CD4-positive, alpha-beta T cell treated with Interleukin-6 for 4 hours (primary cell): ENCODE results near the gene ANGPT4.

Experiments
- DNase-seq: peaks from one replicate; pipeline ENCODE4 v3.0.0-alpha.2; 2020; ENCODE audit warnings: mixed read lengths

Gene ANGPT4

DNA sequence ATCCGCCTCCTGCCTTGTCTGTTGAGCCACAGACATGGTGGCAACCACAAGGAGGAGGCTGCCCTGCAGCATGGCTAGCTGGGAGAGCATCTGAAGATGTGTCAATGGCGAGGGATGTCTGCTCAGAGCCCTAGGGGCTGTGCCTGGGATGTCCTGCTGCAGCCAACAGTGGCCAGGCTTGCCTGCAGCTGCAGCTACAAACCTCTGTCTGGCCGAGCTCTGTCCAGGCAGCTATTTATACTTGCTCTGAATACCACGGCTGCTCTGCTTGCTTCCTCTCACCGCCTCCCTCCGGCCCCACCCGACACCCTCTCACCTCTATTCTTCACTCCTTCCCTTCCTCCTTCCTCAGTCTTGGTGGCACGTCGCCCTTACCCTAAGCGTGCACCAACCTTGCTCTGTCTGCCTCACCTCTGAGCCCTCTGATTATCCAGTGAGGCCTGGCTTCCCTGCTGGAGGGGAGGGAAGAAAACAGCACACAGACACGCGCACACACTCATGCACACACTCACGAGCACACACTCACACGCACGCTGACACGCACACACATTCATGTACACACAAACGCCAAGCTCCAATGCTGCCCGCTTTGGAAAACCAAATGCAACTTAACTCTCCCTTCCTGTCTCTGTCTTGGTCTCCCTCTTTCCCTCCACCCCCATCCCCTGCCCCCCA is at the start of gene ANGPT4:
TSS of gene ANGPT4 (minus strand) at position 210 of the 675 bp plus-strand sequence. CDS start at position 90, 120 bp downstream.
- DNase-seq = no peak

DNA sequence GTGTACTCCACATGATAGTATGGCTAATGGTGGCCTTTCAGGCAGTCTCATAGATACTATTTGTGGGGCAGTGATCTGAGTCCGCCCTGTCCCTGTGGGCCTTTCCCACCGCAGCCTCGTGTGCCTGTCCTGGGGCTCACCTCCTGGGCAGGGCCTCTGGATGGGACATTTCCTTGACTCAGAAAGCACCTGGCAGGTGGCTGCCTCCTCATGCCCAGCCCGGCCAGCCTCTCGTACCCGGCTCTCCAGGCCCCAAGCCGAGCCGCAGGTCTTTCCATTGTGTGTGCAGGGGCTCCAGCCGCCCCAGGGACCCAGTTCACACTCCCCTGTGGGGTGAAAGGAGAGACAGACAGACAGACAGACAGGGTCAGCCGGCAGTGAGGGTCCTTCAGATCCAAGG is 47.7 kb upstream of the ANGPT4 start:
- DNase-seq = no peak

GRCh38 chr20:962683-963082 is 46.5 kb upstream of the ANGPT4 start:
- no peak for DNase-seq

GRCh38 chr20:962223-962622 is 46.1 kb upstream of the ANGPT4 start:
- no peak for DNase-seq

DNA sequence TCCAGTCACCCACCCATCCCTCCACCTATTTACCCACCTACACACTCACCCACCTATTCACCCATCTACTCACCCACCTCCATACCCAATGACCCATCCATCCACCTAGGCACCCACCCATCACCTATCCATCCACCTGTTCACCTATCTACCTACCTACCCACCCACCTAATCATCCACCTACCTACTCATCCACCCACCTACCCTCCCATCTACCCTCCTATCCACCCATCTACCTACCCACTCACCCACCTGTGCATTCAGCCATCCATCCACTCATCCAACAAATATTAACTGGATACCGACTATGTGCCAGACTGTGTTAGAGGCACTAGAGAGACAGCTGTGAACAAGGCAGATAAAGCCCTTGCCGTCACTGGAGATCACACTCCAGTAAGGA is 45.6 kb upstream of the ANGPT4 start:
- no peak for DNase-seq

- DNase-seq = no peak
Observed at GRCh38 chr20:959996-960615, 44.0 kb upstream of the ANGPT4 start.

DNA sequence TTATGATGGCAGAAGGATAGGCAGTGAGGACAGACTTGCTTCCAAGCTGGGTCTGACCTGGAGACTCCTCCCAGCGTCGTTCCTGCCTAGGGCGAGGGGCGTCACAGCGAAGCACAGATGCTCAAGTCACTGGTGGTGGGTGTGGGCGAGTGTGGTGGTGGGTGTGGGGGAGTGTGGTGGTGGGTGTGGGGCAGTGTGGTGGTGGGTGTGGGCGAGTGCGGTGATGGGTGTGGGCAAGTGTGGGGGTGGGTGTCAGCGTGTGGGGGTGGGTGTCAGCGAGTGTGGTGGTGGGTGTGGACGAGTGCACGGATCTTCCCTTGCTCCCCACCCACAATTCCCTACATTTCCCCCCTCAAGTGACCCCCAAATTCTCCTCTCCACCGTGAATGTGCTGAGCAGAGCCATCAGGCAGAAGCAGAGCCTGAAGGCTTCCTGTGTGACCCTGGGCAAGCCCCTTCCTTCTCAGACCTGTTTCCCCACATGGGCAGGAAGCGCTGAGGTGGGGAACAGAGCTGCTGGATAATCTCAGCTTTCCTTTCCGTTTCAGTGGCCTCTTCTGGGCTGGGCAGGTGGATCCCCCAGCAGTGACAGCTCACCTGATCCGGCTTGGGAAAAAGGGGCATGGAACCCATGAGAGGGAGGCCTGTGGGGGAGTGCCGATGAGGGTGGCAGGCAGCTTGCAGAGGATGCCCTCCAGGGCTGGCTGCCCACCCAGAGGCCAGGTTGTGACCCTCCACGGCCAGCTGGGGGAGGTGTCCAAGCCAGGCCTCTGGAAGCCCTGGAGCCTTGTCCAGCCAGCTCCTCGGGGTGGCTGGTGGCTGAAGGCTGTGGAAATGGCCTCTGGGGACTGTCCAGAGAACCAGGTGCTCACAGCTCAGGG is 43.0 kb upstream of the ANGPT4 start:
- DNase-seq = no peak

- no peak for DNase-seq
Observed at GRCh38 chr20:957544-957943, 41.4 kb upstream of the ANGPT4 start.

- peak; percentile 77 for DNase-seq
Observed at GRCh38 chr20:956330-956951, 40.3 kb upstream of the ANGPT4 start.

DNA sequence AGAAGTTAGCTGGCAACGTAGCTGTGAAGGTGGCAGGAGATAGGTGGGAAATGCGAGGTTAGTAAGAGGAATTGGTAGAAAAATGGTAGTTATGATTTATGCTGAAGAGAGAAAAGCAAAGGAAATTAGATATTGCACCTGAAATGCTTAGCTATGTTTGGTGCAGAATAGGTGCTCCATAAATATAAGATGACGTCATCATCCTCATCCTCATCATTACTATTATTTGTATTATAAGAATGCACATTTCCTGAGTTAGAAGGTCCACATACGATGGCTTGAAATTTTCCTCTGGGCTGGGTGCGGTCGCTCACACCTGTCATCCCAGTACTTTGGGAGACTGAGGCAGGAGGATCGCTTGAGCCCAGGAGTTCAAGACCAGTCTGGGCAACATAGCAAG is 39.5 kb upstream of the ANGPT4 start:
- DNase-seq = no peak

GRCh38 chr20:955111-955510 is 39.0 kb upstream of the ANGPT4 start:
- no peak for DNase-seq

DNA sequence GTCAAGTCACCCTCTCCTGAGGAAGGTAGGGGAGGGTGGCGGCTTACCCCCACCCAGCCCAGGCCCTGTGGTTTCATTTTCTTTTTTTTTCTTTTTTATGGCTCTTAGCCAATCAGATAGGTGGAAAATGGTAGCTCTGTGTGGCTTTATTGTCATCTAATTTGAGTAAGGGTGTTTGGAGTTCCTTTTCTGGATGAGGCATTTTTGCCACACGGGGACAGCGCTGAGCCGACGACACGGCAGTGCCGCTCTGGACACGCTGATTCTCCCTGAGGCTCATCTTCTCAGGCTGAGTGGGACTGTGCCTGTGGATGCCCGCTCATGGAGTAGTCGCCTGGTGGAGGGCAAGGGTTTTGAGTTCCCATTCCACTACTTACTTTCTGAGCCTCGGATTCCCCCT is 37.6 kb upstream of the ANGPT4 start:
- DNase-seq = no peak

DNA sequence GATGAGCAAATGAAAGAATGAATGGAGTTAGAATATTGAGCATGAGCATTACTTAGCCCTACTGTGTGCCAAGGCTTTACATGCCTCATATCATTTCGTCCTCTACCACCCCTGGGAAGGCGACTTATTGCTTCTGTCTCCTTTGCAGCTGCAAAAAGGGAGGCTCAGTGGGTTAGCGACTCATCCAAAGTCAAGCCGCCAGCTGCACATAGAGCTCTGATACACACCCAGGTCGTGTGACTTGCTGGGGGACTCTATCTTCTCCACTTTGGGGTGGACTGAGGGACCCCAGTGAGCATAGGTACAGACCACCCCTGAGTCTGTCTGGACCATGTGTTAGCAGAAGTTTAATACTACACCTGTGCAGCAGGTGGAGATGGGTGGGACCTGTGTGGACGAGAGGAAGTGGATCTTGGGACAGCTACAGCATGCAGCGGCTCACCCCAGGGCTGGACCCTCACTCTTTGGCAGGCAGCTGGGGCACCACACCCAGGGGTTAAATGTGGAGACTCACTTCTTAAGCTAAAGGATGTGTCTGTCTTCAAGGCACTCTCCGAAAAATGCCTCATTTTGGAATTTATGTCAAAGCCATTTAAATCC is 36.2 kb upstream of the ANGPT4 start:
- no peak for DNase-seq

DNA sequence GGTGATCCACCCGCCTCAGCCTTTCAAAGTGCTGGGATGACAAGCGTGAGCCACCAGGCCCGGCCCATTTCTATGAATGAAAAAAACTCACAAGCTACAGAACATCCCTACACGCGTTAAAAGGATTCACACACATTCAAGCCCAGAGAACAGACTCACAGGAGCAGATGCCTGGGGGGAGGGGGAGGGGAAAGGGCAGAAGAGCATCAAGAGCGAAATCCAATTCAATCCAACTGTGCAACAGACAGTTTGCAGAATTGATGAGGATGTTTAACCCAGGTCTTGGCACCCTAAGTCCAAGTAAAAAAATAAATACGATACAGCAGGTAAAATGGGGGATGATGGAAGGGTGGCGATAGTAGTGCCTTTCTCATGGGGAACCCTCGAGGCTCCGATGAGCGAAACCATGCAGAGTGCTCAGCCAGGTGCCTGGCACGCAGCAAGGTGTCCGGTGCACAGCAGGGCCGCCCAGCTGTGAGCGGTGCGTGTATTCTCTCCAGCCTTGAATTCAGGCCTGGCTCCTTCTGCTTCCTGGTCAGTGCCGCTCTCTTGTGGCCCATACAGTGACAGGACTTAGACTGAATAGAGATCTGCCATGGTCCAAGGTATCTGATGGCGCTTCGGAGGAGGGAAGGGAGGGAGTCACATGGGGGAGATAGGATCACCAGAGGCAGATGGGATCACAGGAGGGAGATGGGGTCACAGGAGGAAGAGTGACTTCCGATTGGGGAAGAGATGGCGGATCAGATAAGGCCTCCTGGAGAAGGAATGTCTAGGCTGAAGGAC is 35.4 kb upstream of the ANGPT4 start:
- no peak for DNase-seq

DNA sequence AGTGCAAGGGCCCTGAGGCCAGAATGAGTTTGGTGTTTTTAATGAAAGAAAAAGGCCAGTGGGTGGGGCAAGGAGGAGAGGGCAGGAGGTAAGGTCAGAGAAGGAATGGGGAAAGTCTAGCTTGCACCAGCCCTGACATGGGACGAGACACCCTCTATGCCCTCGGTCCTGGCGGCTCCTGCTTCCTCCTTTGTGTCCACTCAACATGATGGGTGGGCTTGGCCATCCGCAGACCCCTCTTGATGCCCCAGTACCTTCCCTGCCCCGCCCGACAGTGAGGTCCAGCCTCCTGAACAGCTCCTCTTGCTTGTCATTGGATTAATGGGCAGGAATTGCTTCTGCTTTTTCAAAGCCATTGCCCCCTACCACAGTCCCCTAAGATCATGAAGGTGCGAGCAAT is 33.6 kb upstream of the ANGPT4 start:
- no peak for DNase-seq

- DNase-seq = no peak
Observed at GRCh38 chr20:946826-947225, 30.7 kb upstream of the ANGPT4 start.

DNA sequence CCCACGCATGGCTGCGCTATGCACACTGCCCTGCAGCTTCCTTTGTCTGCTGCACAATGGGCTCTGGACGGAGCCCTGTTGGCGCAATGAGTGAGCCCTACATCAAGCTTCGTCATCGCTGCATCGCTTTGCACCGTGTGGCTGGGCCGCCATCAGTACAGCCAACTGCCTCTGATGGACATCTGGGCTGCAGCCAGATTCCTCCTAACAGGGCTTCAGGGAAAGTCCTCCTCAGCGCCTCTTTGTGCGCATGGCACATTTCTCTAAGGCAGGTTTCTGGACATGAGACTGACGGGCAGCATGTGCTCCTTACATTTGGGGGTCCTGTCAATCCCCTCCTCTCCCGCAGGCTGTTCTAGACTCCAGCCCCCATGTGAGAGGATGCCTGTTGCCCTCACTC is 29.7 kb upstream of the ANGPT4 start:
- DNase-seq = no peak

- no peak for DNase-seq
Observed at GRCh38 chr20:944774-945410, 28.8 kb upstream of the ANGPT4 start.

GRCh38 chr20:944148-944547 is 28.0 kb upstream of the ANGPT4 start:
- no peak for DNase-seq

DNA sequence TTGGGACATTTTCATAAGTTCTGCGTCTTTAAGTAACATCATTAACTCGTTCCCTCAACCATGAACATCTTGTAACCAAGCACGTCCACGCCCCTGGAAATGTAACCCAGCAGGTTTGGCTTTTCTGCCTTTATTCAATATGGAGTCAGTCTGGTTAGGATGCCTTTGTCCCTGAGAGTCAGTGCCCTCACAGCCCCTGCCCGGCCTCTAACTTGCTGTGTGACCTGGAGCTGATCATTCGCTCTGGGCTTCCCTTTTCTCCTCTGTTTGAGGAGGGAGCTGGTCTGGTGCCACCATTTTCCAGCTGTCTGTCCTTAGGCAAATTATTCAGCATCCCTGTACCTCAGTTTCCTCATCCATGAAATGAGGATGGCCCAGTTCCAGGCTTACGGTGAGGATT is 26.5 kb upstream of the ANGPT4 start:
- DNase-seq = no peak

- DNase-seq = no peak
Observed at GRCh38 chr20:940926-941325, 24.8 kb upstream of the ANGPT4 start.

GRCh38 chr20:939606-940005 is 23.5 kb upstream of the ANGPT4 start:
- no peak for DNase-seq
